DLD1 (cell line): ENCODE measurements around the gene CSTPP1.
"Not testable (repeated sequence)": the region's sequence is repeated elsewhere in the genome, so short reads cannot be mapped to it uniquely, and the experiment has no call there.

Experiments
- in situ Hi-C: cut with HindIII; loops from 2 replicates; pipeline ENCODE4 v1.10.0; 2017; ENCODE audit warnings: low sequenced_read_pairs

CSTPP1 gene

DNA sequence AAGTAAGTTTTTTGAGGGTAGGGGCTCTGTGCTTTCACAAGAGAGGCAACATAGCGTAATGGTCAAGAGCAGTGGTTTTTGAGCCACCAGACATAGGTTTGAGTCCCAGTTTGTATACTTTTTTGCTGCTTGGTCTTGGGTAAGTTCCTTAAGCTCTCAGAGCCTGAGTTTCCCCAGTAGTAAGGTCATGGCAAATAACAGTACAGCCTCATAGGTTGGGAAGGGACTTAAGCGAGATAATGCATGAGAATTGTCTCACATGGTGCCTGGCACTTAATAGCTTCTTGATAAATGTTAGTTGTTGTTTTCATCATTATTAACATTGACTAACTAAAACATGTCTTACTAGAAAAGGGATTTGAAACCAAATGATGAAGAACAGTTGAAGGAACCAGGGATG lies 157.0 kb downstream of the CSTPP1 start:
- in situ Hi-C loops = no loop called here

DNA sequence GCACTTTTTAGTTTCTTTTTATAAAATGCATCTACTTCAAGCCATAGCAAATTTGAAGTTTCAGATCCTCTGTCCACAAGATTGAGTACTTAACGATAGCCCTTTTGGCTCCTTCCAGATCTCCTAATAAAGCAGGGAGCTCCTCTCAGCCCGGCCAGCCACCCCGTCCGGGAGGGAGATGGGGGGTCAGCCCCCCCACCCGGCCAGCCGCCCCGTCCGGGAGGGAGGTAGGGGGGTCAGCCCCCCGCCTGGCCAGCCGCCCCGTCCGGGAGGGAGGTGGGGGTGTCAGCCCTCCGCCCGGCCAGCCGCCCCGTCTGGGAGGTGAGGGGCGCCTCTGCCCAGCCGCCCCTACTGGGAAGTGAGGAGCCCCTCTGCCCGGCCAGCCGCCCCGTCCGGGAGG lies 160.3 kb downstream of the CSTPP1 start:
- in situ Hi-C loops = not testable (repeated sequence)

DNA sequence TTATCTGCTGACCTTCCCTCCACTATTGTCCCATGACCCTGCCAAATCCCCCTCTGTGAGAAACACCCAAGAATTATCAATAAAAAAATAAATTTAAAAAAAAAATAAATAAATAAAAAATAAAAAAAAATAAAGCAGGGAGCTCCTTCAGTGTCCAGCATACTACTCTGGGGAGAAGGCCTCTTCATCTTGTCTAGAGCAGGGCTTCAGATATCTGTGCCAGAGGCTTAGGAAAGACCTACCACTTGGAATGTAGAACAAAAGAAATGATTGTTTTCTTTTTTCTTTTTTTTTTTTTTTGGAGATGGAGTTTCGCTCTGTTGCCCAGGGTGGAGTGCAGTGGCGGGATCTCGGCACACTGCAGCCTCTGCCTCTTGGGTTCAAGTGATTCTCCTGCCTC lies 161.7 kb downstream of the CSTPP1 start:
- in situ Hi-C loops = not testable (repeated sequence)

DNA sequence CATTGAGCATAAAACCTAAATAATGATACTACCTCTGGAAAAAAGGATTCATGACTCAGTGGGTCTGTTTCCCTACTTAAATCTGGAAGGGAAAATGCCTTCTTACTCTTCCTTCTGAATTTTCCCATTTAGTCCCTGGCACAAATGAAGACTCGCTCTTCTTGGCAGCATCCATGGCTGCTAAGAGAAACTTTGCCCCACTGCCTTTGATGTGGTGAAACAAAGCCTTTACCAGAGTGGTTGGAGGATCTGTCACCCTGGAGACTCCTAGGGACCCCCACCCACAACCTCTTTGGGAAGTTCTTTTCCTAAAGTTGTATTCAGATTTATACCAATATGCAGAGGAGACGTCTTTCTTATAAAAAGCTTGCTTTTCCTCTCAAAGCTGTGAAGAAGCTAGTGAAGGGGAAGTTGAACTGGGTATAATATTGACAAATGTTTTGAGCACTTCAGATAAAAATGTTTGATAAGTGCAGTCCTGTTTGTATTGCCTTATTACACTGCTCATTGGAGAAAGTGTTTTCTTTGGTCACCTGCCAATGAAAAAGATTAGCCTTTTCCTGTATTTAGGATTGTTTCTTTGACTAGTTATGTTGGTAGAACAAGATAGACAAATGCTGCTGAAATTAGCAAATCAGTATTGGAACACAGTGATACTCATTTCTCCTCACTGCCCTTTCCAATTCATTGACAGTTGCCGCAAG lies 162.8 kb downstream of the CSTPP1 start:
- in situ Hi-C loops = no loop called here

DNA sequence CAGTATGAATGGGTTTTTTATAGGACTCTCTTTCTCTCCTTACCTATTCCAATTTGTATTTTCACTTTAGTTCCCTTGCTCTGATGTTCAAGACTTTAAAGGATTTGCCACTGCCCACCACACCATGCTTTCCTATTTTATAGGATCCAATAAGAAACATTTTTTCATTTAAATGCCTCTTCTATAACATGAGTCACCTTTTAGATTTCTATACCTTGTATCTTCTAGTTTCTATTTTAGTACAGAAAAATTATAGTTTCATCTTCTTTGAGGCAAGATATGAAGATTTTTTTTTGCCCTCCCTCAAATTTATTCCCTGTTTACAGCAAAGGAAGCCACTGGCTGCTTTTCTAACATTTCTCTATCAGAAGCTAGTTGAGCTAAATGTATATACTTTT lies 163.4 kb downstream of the CSTPP1 start:
- in situ Hi-C loops = no loop called here

DNA sequence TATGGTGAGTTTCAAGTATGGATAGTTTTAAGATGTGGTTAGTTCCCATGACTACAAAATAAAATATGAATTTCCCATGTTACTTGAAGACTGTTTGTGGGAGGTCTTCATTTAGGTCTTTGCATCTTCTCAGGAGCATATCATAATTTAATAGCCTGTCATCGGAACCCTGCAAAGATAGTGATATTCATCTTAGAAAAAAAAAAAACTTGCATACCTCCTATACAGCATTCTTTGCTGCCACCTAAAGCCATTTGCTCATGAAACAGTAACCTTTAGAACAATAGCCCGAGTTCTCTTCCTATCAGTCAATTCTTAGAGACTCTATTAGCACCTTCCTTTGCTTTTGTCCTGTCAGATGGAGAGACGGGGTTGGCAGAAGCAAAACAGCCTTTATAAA lies 164.8 kb downstream of the CSTPP1 start:
- in situ Hi-C loops = no loop called here

DNA sequence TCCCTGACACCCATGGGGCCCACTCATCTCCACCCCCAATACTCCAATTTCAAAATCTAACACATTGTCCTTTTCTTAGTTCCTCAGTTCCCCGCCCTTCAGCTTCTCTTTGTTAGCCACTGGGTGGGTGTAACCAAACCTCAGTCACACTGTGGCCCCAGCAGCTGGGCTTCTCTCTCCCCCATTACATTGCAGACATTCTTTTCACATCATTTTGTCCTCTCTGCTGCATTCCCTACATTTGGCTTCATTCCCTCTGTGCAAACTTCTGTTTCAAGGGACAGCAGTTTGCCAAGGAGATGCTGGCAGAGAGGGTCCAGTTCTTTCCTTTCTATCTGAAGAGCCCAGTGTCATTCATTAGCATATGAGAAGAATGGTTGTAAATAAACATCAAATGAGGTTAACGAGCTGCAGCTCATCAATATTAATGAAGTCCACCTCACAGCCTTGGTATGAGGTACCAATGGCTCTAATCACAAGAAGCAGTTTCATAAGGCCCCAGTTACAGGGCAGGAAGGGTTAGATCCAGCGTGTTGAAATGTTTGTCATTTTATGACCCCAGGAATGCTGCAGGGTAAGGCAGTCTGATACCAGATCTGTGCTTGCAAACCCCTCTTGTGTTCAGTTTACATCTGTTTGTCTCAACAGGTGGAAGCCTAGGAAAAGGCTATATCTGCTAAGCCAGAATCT lies 167.8 kb downstream of the CSTPP1 start:
- in situ Hi-C loops = no loop called here

DNA sequence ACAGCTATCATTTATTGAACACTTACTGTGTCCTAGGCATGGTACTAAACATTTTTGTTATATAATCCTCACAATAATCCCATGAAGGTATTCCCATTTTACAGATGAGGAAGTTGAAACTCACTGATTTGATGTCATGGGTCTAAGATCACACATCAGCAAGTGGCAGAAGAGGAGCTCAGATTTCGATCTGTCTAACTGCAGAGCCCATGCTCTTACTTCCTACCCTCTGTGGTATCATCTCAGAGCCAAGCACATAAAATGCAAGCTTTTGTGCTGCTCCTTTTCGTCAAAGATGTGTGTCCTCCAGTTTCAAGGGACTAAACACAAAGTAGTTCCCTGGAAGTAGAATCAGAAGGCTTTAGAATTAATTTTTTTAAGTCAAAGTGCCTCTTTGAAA lies 169.0 kb downstream of the CSTPP1 start:
- in situ Hi-C loops = no loop called here

DNA sequence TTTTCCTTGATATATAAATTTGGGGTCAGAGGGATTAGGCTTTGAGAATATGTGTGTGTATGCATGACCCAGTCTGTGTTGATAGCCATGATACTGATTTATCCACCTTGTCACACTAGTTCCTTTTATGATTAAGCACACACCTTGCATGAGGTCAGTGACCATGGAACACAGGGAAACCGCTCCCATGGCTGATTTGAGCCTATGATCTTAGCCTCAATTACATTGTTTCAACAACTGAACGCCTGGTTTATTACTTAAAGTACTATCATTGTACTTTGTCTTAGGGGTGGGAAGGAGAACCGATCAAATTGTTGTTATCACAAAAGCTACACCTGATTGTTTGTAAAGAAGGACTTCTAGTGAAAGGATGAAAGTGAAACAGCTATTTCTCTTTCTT lies 169.4 kb downstream of the CSTPP1 start:
- in situ Hi-C loops = no loop called here

DNA sequence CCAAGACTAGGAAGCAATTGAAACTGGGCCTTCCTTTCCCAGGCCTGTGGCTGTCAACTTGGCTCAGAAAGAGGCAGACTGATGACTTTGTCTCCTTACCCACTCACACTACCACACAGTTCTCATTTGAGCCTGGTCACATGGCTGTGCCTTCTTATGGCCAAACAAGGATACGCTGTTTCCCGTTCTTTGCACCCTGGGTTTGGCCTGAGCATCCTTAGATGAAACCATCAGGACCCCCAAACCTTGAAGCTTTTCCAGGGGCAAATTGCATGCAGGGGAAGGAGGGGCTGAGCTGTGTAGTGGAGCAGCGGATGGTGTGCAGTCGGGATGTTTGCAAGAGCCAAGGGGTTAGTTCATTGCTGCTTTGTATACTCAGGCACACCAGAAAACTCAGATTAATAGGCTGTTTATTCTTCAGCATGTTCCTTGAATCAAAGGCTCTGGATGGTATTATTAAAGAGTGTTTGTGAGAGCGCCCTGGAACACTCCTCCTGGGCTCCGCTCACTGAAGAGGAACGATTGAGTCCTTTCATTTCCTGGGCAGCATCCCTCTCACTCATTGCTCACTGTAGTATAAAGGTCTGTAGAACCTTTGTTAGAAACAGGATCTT lies 170.3 kb downstream of the CSTPP1 start:
- in situ Hi-C loops = no loop called here

DNA sequence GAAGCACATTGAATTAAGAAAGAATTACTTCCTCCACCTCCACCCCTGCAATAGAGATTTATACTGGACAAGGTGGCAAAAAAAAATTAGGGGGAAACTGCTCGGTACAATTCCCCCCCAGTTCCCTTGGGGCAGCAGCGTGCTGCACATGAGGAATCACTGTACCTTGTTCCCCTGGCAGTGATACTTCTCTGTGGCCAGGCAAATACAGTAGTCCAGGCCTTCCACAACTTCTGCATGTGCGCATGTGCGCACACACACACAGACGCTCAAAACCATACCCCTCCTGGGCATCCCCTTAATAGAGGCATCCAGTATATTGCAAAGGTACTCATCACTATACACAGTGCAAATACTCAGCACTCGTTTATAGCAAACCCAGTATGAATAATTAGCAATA lies 171.2 kb downstream of the CSTPP1 start:
- in situ Hi-C loops = no loop called here

DNA sequence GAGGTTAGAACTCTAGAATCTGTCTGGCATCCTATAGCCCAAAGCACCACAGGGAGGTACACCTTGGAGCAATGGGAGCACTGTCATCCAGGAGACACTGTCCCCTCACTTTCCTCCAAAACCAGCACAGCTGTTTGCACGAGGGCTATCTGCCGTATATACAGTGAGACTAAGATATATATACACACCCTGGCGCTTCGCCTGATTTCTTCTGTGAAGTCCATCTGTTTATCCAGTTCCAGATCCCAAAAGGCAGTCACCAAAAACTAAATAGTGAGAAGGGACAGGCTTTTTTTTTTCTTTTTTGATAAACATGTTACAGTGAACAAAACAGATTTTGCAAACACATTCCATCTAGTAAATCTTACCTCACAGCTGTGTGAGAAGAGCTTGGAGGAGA lies 171.7 kb downstream of the CSTPP1 start:
- in situ Hi-C loops = no loop called here

DNA sequence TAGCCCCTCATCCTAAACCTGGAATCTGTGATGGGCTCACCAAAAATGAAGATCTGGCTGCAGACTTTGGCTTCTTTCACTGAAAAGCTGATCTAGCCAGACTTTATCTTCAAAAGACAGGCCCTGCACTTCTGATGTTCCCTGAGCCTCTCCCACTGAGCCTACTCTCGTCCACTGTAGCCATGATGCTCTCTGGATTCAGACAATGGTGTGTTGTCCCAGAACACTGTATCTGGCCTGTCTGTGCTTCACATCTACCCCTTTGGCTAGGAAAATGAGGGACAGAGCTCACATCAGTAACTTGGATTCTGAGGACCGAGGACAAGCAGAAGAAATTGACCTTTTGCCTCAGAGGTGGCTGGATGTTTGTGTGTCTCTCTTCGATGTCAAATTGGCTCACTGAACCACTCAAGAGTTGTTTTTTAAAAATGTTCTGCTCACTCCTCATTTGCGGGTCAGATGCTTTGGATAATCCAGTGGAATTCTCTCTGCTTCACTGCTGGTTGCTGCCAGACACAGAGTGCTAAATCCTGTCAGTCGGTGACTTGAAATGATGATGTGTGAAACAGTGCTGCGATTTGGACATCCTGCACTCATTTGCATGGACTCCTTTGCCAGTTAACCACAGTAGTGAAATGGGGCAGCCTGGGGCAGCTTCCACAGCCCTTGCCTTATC lies 172.6 kb downstream of the CSTPP1 start:
- in situ Hi-C loops = no loop called here

DNA sequence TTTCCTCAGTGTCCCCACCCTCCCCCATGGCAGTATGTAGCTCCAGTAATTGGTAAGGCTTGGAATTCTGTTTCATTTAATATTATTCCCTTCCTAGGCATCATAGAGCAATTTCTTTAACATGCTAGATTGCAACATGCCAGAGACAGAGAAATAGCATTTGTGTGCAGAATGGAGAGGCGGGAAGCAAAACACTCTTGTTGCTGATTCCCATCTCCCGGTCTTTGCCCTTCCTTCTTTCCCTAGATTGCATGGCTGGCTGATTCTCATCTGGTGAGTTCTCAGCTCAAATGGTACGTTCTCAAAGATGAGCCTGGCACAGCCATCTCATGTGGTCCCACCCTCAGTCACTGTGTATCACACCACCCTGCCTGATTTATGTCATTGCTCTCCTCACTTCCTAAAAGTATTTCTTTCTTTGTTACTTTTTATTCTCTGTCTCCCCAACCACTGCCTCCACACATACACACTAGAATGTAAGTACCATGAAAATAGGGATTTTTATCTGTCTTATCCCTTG lies 173.2 kb downstream of the CSTPP1 start:
- in situ Hi-C loops = no loop called here

DNA sequence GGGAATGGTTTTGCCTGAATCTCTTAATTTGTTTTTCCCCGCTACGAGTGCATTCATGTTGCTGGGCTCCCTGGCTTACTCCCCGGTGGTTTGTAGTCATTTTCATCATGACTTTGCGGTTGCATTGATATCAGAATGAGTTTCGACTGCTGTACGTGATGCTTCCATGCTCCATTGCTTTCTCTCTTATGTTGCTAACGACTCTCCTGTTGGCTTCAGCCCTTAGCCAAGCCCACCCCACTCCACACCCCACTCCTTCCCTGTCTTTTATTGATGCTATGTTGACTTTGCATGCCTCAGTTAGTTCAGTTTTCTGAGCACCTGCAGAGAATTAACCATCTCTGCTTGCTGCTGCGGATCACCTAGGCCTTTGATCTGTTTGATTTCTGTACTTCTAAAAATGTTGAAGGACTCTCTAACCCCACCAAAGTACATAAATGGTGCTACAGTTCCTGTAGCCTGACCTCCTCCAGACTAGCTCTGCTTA lies 174.8 kb downstream of the CSTPP1 start:
- in situ Hi-C loops = no loop called here

DNA sequence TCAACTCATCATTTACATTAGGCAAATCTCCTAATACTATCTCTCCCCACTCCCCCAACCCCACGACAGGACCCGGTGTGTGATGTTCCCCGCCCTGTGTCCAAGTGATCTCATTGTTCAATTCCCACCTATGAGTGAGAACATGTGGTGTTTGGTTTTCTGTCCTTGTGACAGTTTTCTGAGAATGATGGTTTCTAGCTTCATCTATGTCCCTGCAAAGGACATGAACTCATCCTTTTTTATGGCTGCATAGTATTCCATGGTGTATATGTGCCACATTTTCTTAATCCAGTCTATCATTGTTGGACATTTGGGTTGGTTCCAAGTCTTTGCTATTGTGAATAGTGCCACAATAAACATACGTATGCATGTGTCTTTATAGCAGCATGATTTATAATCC lies 176.4 kb downstream of the CSTPP1 start:
- in situ Hi-C loops = not testable (repeated sequence)

DNA sequence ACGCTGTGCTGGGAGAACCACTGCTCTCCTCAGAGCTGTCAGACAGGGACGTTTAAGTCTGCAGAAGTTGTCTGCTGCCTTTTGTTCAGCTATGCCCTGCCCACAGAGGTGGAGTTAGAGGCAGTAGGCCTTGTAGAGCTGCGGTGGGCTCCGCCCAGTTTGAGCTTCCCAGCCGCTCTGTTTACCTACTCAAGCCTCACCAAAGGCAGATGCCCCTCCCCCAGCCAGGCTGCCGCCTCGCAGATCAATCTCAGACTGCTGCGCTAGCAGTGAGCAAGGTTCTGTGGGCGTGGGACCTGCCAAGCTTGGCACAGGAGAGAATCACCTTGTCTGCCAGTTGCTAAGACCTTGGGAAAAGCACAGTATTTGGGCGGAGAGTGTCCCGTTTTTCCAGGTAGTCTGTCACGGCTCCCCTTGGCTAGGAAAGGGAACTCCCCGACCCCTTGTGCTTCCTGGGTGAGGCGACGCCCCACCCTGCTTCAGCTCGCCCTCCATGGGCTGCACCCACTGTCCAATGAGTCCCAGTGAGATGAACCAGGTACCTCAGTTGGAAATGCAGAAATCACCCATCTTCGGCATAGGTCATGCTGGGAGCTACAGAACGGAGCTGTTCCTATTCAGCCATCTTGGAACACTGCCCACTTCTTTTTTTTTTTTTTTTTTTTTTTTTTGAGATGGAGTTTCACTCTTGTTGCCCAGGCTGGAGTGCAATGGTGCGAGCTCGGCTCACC lies 182.6 kb downstream of the CSTPP1 start:
- in situ Hi-C loops = not testable (repeated sequence)

DNA sequence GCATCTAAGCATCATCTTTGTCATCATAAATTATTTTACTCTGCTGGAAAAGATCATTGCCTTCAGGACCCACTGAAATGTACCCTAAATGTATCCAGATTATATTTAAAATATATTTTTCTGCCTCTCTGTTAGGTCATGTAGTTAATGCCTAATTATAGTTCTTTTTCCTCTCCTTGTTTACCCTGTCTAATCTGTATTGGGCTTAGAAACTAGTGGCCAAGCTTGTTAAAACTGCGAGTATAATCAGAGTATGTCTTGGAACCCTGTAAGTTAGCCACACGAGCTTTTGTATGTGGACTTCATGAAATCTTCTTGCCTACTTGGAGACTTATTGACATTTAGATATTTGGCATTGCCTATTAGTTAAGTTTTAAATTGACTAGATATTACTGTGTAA lies 184.5 kb downstream of the CSTPP1 start:
- in situ Hi-C loops = no loop called here

DNA sequence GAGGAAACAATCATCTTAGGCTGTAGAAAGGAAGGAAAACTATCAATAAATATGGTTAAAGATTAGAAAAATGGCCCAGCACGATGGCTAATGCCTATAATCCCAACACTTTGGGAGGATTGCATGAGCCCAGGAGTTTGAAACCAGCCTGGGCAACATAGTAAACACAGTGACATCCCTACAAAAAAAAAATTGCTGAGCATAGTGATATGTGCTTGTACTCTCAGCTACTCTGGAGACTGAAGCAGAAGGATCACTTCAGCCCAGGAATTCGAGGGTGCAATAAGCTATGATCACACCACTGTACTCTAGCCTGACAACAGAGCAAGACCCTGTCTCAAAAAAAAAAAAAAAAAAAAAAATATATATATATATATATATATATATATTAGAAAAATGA lies 185.2 kb downstream of the CSTPP1 start:
- in situ Hi-C loops = no loop called here

DNA sequence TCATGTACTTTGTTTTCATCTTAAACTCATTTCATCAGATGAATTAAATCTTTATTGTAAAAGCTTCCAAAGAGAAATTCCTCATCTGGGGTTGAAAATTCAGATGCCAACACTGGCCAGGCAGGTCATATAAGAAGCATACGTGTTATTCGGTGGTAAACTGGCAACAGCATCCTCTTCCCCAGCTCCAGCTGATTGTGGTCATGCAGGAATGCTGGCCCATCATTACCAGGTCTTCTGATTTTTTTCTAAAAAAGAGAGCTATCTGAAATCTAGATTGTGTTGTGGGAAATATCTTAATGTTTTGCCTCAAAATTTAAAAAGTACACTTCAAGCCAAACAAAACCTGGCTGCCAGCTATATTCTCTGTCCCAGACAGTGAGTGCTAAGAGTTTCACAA lies 186.5 kb downstream of the CSTPP1 start:
- in situ Hi-C loops = no loop called here

DNA sequence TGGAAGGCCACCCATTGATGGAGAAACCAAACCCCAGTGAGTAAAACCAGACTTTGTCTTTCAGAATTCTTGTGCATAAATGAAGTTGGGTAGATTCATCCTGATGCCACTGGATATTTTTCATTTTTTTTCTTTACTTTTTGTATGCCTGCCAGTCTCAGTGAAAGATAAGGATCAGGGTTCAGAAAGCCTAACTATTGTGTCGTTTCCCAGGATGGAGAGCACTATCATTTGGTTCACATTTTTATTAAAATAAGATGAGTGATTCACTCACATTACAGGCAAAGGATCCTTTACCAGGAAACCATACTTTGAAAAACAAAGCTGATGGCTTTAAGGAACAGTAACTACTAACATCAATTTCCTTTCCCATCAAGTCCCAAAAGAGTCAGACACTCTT lies 188.1 kb downstream of the CSTPP1 start:
- in situ Hi-C loops = no loop called here
